Epithelial cell of umbilical artery (primary cell): ENCODE results near the gene BICRA. TPM values are rescaled to one million over a fixed set of nuclear protein-coding genes. Genes with fewer than 3 reads are reported as not detected.

Experiments
- total RNA-seq: library from RNA; depleted of rRNA; stranded (reverse); fragments of >200 nt; gene quantifications from 2 replicates; pipeline ENCODE4 v1.2.3, GENCODE V29; 2014

BICRA gene
- 5.0 and 5.5 TPM in 2 replicates for total RNA-seq

DNA sequence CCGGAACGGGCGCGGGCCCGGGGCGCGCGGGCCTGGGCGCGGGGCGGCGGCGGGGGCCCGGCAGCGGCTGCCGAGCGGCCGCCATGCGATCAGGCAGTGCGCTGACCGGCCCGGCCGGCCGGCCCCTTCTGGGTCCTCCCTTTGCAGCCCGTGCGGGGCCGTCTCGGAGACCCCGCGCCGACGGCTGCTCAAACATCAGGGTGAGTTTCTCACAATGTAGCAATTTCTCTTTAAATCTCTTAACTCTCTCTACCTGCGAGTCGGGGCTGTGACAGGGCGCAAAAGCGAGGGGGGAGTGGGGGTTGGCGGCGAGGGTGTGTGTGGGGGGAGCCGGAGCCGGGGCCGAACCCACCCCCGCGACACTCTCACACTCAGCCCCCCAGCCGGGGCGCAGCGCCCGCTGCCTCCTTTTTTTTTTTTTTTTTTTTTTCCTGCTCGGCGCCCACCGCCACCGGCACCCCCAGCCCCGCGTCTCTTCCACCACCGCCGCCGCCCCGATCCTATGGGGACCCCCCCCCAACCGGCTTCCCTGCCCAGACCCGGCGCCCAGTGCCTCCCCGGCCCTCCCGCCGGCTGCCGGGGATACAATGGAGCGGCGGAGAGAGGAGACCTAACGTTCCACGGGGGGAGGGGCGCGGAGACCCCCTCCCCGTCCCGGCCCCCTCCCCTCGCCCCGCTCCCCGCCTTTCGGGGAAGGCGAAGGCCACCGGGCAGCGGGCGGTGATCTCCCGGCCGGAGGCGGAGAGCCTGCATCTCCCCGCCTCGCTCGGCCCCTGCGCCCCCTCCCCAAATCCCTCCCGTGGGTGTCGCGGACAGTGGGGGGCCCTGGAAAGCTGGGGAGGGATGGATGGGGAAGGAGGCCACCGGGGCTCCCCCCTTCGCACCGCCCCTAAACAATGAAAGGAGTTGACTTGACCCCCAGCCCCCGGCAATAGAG, at the start of gene BICRA:
Gene BICRA (plus strand): TSS at position 166 of the 937 bp plus-strand sequence. CDS start 64,441 bp downstream, outside the sequence.

DNA sequence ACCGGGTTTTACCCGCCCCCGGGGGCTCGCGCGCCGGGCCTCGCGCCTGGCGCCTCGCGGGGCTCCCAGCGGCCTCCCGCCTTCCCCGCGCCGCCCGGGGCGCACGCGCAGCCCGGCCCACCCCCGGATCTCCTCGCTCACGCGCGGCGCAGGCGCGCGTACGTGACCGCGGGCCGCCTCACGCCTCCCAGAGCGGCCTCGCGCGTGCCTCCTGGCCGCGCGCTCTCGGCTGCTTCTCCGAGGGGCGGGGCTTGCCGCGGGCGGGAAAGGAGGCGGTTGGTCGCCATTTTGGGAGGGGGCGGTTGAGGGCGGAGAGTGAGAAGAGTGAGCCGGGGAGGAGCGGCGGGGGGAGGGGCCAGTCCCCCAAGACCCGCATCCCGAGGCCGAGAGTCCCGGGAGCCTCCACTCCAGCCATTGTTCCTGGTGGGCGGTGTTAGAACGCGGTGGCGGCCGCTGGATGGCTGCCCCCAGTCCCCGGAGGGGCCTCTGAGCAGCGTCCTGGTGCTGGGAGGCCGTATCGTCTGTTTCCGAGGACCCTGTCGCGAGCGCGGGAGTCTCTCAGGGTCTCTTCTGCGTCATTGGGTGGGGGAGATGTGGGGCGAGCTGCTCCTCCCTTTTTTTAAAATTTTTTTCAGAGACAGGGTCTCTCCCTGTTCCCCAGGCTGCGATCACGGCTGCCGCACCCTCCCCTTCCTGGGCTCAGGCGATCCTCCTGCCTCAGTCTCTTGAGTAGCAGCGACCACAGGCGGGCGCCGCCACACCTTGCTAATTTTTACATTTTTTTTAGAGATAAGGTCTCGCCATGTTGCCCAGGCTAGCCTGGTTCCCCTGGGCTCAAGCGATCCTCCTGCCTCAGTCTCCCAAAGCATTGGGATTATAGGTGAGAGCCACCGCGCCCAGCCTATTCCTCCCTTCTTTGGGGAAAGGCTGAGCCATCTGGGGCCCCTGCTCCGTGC, 35.6 kb upstream of the BICRA start, which contains the start of gene ZNF541:
Gene ZNF541 (minus strand): TSS at position 78 of the 956 bp plus-strand sequence. CDS start 17,292 bp downstream, outside the sequence.

DNA sequence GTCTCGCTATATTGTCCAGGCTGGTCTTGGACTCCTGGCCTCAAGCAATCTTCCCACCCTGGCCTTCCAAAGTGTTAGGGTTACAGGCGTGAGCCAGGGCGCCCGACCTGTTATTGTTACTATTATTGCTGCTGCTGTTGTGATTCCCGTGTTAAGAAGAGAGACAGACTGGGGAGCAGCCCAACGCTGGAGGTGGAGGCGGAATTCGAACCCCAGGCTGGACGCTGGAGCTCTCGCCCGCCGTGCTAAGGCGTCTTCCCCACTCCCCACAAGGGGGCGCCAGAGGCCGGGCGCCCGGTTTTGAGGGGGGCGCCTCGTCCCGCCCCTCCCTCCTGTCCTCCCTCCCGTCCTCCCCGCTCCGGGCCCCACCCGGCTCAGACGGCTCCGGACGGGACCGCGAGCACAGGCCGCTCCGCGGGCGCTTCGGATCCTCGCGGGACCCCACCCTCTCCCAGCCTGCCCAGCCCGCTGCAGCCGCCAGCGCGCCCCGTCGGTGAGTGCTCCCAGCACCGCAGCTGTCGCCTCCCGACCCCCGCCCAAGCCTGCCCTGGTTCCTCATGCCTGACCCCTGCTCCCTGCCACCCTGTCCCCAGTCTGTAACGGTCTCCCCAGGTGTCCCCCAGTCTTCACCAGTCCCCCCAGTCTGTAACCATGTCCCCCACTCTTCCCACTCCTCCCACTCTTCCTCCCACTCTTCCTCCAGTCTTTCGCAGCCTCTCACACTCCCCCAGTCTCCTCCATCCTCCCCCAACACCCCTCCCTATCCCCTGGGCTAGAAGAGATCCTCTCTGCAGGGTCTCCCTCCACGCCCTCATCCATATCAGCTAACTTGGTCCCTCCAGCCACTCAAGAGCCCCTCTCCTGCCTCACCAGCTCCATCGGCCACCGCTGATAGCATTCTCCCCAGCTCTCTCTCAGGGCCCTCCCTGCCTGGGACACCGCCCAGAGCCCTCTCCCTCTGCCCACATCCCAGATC, 104.4 kb downstream of the BICRA start, which contains the start of gene EHD2:
Gene EHD2 (plus strand): TSS at position 377 of the 976 bp plus-strand sequence. CDS start 3,191 bp downstream, outside the sequence.

DNA sequence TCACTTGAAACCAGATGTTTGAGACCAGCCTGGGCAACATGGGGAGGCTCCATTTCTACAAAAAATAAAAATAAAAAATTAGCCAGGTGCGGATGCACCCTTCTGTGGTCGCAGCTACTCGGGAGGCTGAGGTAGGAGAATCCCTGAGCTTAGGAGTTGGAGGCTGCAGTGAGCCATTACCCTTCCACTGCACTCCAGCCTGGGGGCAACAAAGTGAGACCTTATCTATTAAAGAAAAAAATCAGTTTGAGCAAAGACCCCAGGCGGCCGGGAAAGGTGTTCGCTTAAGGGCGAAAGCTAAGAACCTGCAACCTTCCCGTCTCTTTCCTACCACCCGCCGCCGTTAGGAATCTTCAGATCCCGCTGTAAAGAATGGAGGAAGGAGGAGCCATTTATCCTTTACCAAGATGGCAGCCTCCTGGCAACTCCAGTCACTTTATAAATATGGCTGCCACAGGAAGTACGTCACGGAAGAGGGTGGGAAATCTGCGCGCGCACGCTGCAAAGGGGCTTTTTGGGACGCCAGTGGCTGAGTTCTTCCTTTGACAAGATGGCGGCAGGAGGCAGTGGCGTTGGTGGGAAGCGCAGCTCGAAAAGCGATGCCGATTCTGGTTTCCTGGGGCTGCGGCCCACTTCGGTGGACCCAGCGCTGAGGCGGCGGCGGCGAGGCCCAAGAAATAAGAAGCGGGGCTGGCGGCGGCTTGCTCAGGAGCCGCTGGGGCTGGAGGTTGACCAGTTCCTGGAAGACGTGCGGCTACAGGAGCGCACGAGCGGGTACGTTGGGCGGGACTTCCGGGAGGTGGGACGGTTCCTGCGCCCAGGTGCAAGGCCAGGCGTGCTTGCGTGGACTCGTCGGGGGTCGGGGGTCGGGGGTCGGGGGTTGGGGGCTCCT, 136.3 kb downstream of the BICRA start, which contains the start of gene NOP53:
Gene NOP53 (plus strand): TSS at position 537 of the 892 bp plus-strand sequence. CDS start 14 bp downstream, at position 551.

Other genes with a start within 250 kb of the BICRA start
- gene MEIS3, start 189.6 kb upstream of the BICRA start, total RNA-seq = 0.32 and 0.46 TPM in 2 replicates
- not detected in 2 replicates for gene SLC8A2, start 137.2 kb upstream of the BICRA start, total RNA-seq
- 3.9 and 5.2 TPM in 2 replicates for gene KPTN, start 124.9 kb upstream of the BICRA start, total RNA-seq
- 64.6 and 126 TPM in 2 replicates for gene NAPA, start 94.1 kb upstream of the BICRA start, total RNA-seq
- gene ZNF541, start 36.0 kb upstream of the BICRA start, total RNA-seq = under 0.01 TPM in 1 of 2 replicates, not detected in the other
- gene EHD2, start 104.3 kb downstream of the BICRA start, total RNA-seq = 62.0 and 74.1 TPM in 2 replicates
- gene NOP53, start 136.4 kb downstream of the BICRA start, total RNA-seq = 78.6 and 90.0 TPM in 2 replicates
- gene SELENOW, start 169.6 kb downstream of the BICRA start, total RNA-seq = 349 and 480 TPM in 2 replicates
- gene TPRX1, start 195.4 kb downstream of the BICRA start, total RNA-seq = not detected in 2 replicates
- gene CRX, start 212.8 kb downstream of the BICRA start, total RNA-seq = not detected in 2 replicates